Measurements from ENCODE around the gene RBPMS2. TPM values are rescaled to one million over a fixed set of nuclear protein-coding genes. Genes with fewer than 3 reads are reported as not detected.

The RBPMS2 gene
- total RNA-seq, 6 experiments from 2014 or later = 0.14 TPM; not detected in 5

DNA sequence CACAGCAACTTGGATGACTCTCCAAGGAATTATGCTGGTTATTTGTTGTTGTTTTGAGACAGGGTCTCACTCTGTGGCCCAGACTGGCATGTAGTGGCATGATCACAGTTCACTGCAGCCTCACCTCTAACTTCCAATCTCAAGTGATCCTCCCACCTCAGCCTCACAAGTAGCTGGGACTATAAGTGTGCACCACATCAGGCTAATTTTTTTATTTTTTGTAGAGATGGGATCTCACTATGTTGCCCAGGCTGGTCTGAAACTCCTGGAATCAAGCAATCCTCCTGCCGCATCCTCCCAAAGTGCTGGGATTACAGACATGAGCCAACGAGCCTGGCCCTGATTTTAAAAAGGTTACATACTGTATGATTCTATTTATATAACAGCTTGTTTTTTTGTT is 63.0 kb downstream of the RBPMS2 start:
- no peaks in the 10 kb centered on the region for H3K36me3 Mint-ChIP-seq (ENCODE audit: low read depth)
- no peaks in the 10 kb centered on the region for H3K4me1 Mint-ChIP-seq (ENCODE audit: low read depth)
- no peaks in the 10 kb centered on the region for H3K9me3 Mint-ChIP-seq
- H3K27ac Mint-ChIP-seq = no peak overlapping the region
- TF ChIP-seq, protein P1, sequence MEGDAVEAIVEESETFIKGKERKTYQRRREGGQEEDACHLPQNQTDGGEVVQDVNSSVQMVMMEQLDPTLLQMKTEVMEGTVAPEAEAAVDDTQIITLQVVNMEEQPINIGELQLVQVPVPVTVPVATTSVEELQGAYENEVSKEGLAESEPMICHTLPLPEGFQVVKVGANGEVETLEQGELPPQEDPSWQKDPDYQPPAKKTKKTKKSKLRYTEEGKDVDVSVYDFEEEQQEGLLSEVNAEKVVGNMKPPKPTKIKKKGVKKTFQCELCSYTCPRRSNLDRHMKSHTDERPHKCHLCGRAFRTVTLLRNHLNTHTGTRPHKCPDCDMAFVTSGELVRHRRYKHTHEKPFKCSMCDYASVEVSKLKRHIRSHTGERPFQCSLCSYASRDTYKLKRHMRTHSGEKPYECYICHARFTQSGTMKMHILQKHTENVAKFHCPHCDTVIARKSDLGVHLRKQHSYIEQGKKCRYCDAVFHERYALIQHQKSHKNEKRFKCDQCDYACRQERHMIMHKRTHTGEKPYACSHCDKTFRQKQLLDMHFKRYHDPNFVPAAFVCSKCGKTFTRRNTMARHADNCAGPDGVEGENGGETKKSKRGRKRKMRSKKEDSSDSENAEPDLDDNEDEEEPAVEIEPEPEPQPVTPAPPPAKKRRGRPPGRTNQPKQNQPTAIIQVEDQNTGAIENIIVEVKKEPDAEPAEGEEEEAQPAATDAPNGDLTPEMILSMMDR (IDR thresholded peaks at IDR 0.05) = no peak
- H3K27me3 Mint-ChIP-seq (ENCODE audit: insufficient read depth) = peaks cover 6% of the 10 kb centered on the region
- H3K4me3 Mint-ChIP-seq = no peak overlapping the region
- DNase-seq = no peak

DNA sequence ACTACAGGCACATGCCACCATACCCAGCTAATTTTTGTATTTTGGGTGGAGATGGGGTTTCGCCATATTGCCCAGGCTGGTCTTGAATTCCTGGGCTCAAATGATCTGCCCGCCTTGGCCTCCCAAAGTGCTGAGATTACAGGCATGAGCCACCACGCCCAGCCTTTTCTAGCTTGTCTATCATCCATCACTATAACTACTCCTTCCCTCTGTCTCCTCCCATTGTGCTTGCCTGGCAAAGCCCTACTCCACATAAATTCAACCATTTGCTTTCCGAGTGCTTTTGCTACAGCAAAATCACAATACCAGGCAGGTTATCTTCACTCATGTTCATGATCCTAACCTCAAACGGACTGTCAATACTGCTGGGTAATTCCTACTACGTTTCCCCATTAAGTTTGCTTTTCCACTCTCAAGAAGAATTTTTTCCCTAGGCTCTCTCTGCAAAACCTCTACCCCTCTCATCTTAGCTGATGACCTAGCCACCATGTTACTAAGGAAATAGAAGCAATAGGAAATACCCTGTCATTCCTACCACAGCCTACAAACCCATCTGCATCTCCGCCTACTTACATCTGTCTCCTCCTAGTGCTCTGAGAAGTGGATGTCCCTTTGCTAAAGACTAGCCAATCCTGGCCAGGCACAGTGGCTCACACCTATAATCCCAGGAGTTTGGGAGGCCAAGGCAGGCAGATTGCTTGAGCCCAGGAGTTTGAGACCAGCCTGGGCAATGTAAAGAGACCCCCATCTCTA is 64.5 kb downstream of the RBPMS2 start:
- H3K36me3 Mint-ChIP-seq (ENCODE audit: low read depth) = no peaks in the 10 kb centered on the region
- TF ChIP-seq, protein P1 (IDR thresholded peaks at IDR 0.05) = no peak
- H3K27ac Mint-ChIP-seq = no peak overlapping the region
- H3K4me1 Mint-ChIP-seq (ENCODE audit: low read depth) = no peaks in the 10 kb centered on the region
- no peak for DNase-seq
- H3K4me3 Mint-ChIP-seq = no peak overlapping the region
- H3K9me3 Mint-ChIP-seq = no peaks in the 10 kb centered on the region
- H3K27me3 Mint-ChIP-seq (ENCODE audit: insufficient read depth) = peaks cover 6% of the 10 kb centered on the region

- no peak overlapping the region for H3K27ac Mint-ChIP-seq
- no peaks in the 10 kb centered on the region for H3K36me3 Mint-ChIP-seq (ENCODE audit: low read depth)
- peaks cover 17% of the 10 kb centered on the region for H3K4me1 Mint-ChIP-seq (ENCODE audit: low read depth)
- H3K27me3 Mint-ChIP-seq (ENCODE audit: insufficient read depth) = peaks cover 7% of the 10 kb centered on the region
- TF ChIP-seq, protein P1 (IDR thresholded peaks at IDR 0.05) = no peak
- DNase-seq = no peak
- no peak overlapping the region for H3K4me3 Mint-ChIP-seq
- H3K9me3 Mint-ChIP-seq = no peaks in the 10 kb centered on the region
Measured at GRCh38 chr15:64706011-64706911, 69.1 kb downstream of the RBPMS2 start.

GRCh38 chr15:64705006-64705405 is 70.4 kb downstream of the RBPMS2 start:
- no peak overlapping the region for H3K27ac Mint-ChIP-seq
- H3K4me3 Mint-ChIP-seq = no peak overlapping the region
- peaks cover 5% of the 10 kb centered on the region for H3K27me3 Mint-ChIP-seq (ENCODE audit: insufficient read depth)

DNA sequence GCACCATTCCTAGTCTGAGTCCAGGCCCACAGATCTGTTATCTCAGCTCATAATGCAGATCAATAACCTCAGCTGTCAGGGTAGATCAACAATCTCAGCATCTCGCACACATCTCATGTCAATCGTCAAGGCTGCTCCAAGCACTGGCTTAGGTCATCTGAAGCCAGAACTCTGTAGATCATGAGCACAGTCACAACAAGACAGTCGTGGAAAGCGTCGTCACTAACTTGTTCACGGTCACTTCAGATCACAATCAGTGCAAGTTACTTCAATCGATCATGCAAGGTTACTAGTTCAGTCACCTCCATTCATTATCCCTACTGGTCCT is 71.8 kb downstream of the RBPMS2 start:
- peak overlapping the region; percentile 65 for H3K27ac Mint-ChIP-seq
- TF ChIP-seq, protein P1 (IDR thresholded peaks at IDR 0.05) = no peak
- H3K4me3 Mint-ChIP-seq = peak overlapping the region; percentile 87
- peaks cover 3% of the 10 kb centered on the region for H3K27me3 Mint-ChIP-seq (ENCODE audit: insufficient read depth)
- H3K4me1 Mint-ChIP-seq (ENCODE audit: low read depth) = peaks cover 44% of the 10 kb centered on the region
- H3K36me3 Mint-ChIP-seq (ENCODE audit: low read depth) = peaks cover 8% of the 10 kb centered on the region
- DNase-seq = no peak
- no peaks in the 10 kb centered on the region for H3K9me3 Mint-ChIP-seq

More at GRCh38 chr15:64705006-64705405, 70.4 kb downstream of the RBPMS2 start:
- H3K9me3 Mint-ChIP-seq = no peaks in the 10 kb centered on the region
- TF ChIP-seq, protein P1 (IDR thresholded peaks at IDR 0.05) = no peak
- peaks cover 30% of the 10 kb centered on the region for H3K4me1 Mint-ChIP-seq (ENCODE audit: low read depth)
- DNase-seq = no peak
- H3K36me3 Mint-ChIP-seq (ENCODE audit: low read depth) = peaks cover 8% of the 10 kb centered on the region
